Loucy (cell line): Measurements from ENCODE around the gene ZNF438.

Experiments
- CTCF ChIP-seq: fragments of 200-600 bp; sonication (generic); conservative IDR thresholded peaks from 2 replicates; pipeline ENCODE4 v1.5.1; 2014; ENCODE audit warnings: mild to moderate bottlenecking, antibody characterized with exemption, low read length
- EZH2phosphoT487 ChIP-seq: fragments of 200-600 bp; IDR thresholded peaks from 2 replicates; pipeline ENCODE4 v1.6.1; 2018; ENCODE audit warnings: antibody characterized with exemption, mild to moderate bottlenecking, moderate library complexity, borderline replicate concordance

- no peak for TF ChIP-seq CTCF
- TF ChIP-seq EZH2phosphoT487 = no peak
Observed at GRCh38 chr10:30846710-30847109, 185.0 kb downstream of the ZNF438 start.
